ENCODE measurements around the gene CCDC17.

DNA sequence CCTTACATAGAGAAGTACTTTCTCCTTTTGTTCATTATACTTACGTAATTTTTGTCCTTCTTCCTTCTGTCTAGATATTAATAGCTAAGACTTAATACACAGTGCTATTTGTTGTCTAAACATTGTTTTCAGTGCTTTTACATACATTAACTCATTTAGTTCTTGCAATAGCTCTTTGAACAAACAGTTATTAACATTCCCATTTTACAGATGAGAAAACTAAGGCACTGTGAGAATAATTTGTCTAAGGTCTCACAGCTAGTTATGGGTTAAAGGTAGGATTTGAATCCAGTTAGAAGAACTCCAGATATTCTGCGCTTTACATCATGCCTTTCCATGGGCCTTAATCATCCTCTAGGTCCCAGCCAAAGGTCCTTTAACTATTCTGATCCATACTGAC is 19.6 kb downstream of the CCDC17 start:
- TF ChIP-seq, protein P1, sequence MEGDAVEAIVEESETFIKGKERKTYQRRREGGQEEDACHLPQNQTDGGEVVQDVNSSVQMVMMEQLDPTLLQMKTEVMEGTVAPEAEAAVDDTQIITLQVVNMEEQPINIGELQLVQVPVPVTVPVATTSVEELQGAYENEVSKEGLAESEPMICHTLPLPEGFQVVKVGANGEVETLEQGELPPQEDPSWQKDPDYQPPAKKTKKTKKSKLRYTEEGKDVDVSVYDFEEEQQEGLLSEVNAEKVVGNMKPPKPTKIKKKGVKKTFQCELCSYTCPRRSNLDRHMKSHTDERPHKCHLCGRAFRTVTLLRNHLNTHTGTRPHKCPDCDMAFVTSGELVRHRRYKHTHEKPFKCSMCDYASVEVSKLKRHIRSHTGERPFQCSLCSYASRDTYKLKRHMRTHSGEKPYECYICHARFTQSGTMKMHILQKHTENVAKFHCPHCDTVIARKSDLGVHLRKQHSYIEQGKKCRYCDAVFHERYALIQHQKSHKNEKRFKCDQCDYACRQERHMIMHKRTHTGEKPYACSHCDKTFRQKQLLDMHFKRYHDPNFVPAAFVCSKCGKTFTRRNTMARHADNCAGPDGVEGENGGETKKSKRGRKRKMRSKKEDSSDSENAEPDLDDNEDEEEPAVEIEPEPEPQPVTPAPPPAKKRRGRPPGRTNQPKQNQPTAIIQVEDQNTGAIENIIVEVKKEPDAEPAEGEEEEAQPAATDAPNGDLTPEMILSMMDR (IDR thresholded peaks at IDR 0.05) = no peak
- no peak for TF ChIP-seq POLR2A (IDR thresholded peaks at IDR 0.05)

Measured in thyroid gland (tissue), 4 donors.